NCI-H446 (cell line): ENCODE data around the gene SNAP29.
A peak's percentile ranks its signal among the peaks of the same experiment; 100 is the strongest.
"Not testable (repeated sequence)": the region's sequence is repeated elsewhere in the genome, so short reads cannot be mapped to it uniquely, and the experiment has no call there.

Source experiments
- DNase-seq, 2 experiments: peaks; one replicate each; lab custom pipeline; 2025; lab: John Stamatoyannopoulos, UW

Gene SNAP29

GRCh38 chr22:20866736-20867135, 7.9 kb downstream of the SNAP29 start:
- no peak for DNase-seq

- DNase-seq, result no peak
These were observed 8.6 kb downstream of the SNAP29 start for GRCh38 chr22:20867179-20868024.

GRCh38 chr22:20868025-20868962, 9.5 kb downstream of the SNAP29 start:
- DNase-seq, result no peak

GRCh38 chr22:20869234-20869633, 10.4 kb downstream of the SNAP29 start:
- DNase-seq, result no peak

GRCh38 chr22:20873214-20873613, 14.4 kb downstream of the SNAP29 start:
- DNase-seq, result no peak

GRCh38 chr22:20875296-20875695, 16.5 kb downstream of the SNAP29 start:
- no peak for DNase-seq

GRCh38 chr22:20877715-20878114, 18.9 kb downstream of the SNAP29 start:
- no peak for DNase-seq

- no peak for DNase-seq
These were observed 22.4 kb downstream of the SNAP29 start for GRCh38 chr22:20881231-20881630.

- no peak for DNase-seq
These were observed 23.3 kb downstream of the SNAP29 start for GRCh38 chr22:20881869-20882815.

GRCh38 chr22:20882855-20883254, 24.0 kb downstream of the SNAP29 start:
- DNase-seq, result no peak

GRCh38 chr22:20884454-20884853, 25.6 kb downstream of the SNAP29 start:
- no peak for DNase-seq

GRCh38 chr22:20885017-20885556, 26.3 kb downstream of the SNAP29 start:
- DNase-seq, result no peak

- peak; percentile 44 to 76 for DNase-seq
These were observed 26.9 kb downstream of the SNAP29 start for GRCh38 chr22:20885557-20886323.

GRCh38 chr22:20887375-20887774, 28.6 kb downstream of the SNAP29 start:
- no peak for DNase-seq

- DNase-seq, result no peak
These were observed 30.4 kb downstream of the SNAP29 start for GRCh38 chr22:20889025-20889704.

- DNase-seq, result no peak
These were observed 31.2 kb downstream of the SNAP29 start for GRCh38 chr22:20889904-20890540.

- DNase-seq, result no peak
These were observed 32.2 kb downstream of the SNAP29 start for GRCh38 chr22:20890975-20891374.

- DNase-seq, result not testable (repeated sequence)
These were observed 38.9 kb downstream of the SNAP29 start for GRCh38 chr22:20897737-20898136.

GRCh38 chr22:20899827-20900423, 41.1 kb downstream of the SNAP29 start:
- DNase-seq, result no peak
